ENCODE data around the gene SLC22A5. TPM values are rescaled to one million over a fixed set of nuclear protein-coding genes. Genes with fewer than 3 reads are reported as not detected.

SLC22A5 gene
- total RNA-seq = 2.0 and 5.3 TPM in 2 replicates

GRCh38 chr5:132369474-132370180 is at the start of gene SLC22A5:
Gene SLC22A5, plus strand, starts transcription at chr5:132369710. Its CDS starts 263 bp downstream, at chr5:132369973.

Small RNA genes lying within 50 kb of the gene (small RNA-seq; reads per million reads assigned to genes)
- not detected for gene MIR3936

Other genes with a start within 250 kb of the SLC22A5 start
- 42.8 and 68.3 TPM in 2 replicates for gene P4HA2, start 141.9 kb upstream of the SLC22A5 start, total RNA-seq
- gene PDLIM4, start 112.0 kb upstream of the SLC22A5 start, total RNA-seq = 47.4 and 56.8 TPM in 2 replicates
- gene SLC22A4, start 75.3 kb upstream of the SLC22A5 start, total RNA-seq = 4.9 and 5.0 TPM in 2 replicates
- 17.0 and 22.7 TPM in 2 replicates for gene IRF1, start 121.1 kb downstream of the SLC22A5 start, total RNA-seq
- gene IL5, start 173.8 kb downstream of the SLC22A5 start, total RNA-seq = not detected in 2 replicates
- 12.4 and 17.3 TPM in 2 replicates for gene RAD50, start 187.3 kb downstream of the SLC22A5 start, total RNA-seq

Data from vein endothelial cell (primary cell).